ENCODE results near the gene SENP3. TPM values are rescaled to one million over a fixed set of nuclear protein-coding genes. Genes with fewer than 3 reads are reported as not detected.
A peak's percentile ranks its signal among the peaks of the same experiment; 100 is the strongest.

The SENP3 gene
- total RNA-seq, 3 donors from 2014 or later (not counting 1 experiment from before 2014, with no cell fraction given), result 36.9 to 42.3 (median 39.1) TPM

- peaks cover 44 to 62% of the 10 kb centered on the region in 2 donors for H3K4me1 Mint-ChIP-seq
- H3K4me3 Mint-ChIP-seq, result no peak overlapping the region
- ATAC-seq (no peak), DNase-seq (no peak)
- Histone ChIP-seq H3K9me3 (ENCODE audit: control insufficient read depth, insufficient read depth, low read length) (no peaks in the 10 kb centered on the region), H3K36me3 (ENCODE audit: control insufficient read depth, insufficient read depth, low read length) (peaks cover 2% of the 10 kb centered on the region), H3K27me3 (ENCODE audit: control insufficient read depth, insufficient read depth, low read length) (no peaks in the 10 kb centered on the region), H3K4me1 (ENCODE audit: control insufficient read depth, insufficient read depth, low read length) (peaks cover 64% of the 10 kb centered on the region), H3K4me3 (ENCODE audit: low read length) (no peak overlapping the region), H3K27ac (ENCODE audit: low read length) (no peak overlapping the region)
- H3K36me3 Mint-ChIP-seq, result no peaks in the 10 kb centered on the region
- no peak for TF ChIP-seq CTCF (IDR thresholded peaks at IDR 0.05)
- no peak overlapping the region for H3K27ac Mint-ChIP-seq
- intact Hi-C loops (cut with micrococcal nuclease), result no loop called here
- H3K9me3 Mint-ChIP-seq, result no peaks in the 10 kb centered on the region
- H3K27me3 Mint-ChIP-seq (ENCODE audit: low read depth in 2 of 2), result no peaks in the 10 kb centered on the region
- 95% methylated on average over 12 of the region's 12 CpGs for WGBS (ENCODE audit: insufficient coverage)
Measured at GRCh38 chr17:7556627-7557026, 5.1 kb upstream of the SENP3 start.

GRCh38 chr17:7557147-7557764 is 4.5 kb upstream of the SENP3 start:
- Histone ChIP-seq H3K4me1 (ENCODE audit: control insufficient read depth, insufficient read depth, low read length) (peaks cover 64% of the 10 kb centered on the region), H3K9me3 (ENCODE audit: control insufficient read depth, insufficient read depth, low read length) (no peaks in the 10 kb centered on the region), H3K4me3 (ENCODE audit: low read length) (no peak overlapping the region), H3K27me3 (ENCODE audit: control insufficient read depth, insufficient read depth, low read length) (no peaks in the 10 kb centered on the region), H3K27ac (ENCODE audit: low read length) (no peak overlapping the region), H3K36me3 (ENCODE audit: control insufficient read depth, insufficient read depth, low read length) (peaks cover 2% of the 10 kb centered on the region)
- Mint-ChIP-seq H3K9me3 (no peaks in the 10 kb centered on the region), H3K4me3 (no peak overlapping the region), H3K36me3 (no peaks in the 10 kb centered on the region), H3K27me3 (ENCODE audit: low read depth in 2 of 2) (no peaks in the 10 kb centered on the region), H3K4me1 (peaks cover 39 to 58% of the 10 kb centered on the region in 2 donors), H3K27ac (peak overlapping the region in 1 of 2 donors; percentile 33)
- intact Hi-C loops (cut with micrococcal nuclease), result no loop called here
- WGBS (ENCODE audit: insufficient coverage), result 87% methylated on average over 19 of the region's 19 CpGs
- ATAC-seq (no peak), DNase-seq (no peak)
- no peak for TF ChIP-seq CTCF (IDR thresholded peaks at IDR 0.05)

- intact Hi-C loops (cut with micrococcal nuclease), result loop anchor here (1.0 kb wide), 1 partner anchor 15 kb away; no protein-coding TSS in a partner anchor
- TF ChIP-seq CTCF (IDR thresholded peaks at IDR 0.05), result no peak
- H3K36me3 Mint-ChIP-seq, result no peaks in the 10 kb centered on the region
- no peaks in the 10 kb centered on the region for H3K9me3 Mint-ChIP-seq
- DNase-seq, result peak in 1 of 2 donors; percentile 28
- ATAC-seq, result no peak
- H3K4me1 Mint-ChIP-seq, result peaks cover 37 to 58% of the 10 kb centered on the region in 2 donors
- Histone ChIP-seq H3K9me3 (ENCODE audit: control insufficient read depth, insufficient read depth, low read length) (no peaks in the 10 kb centered on the region), H3K4me1 (ENCODE audit: control insufficient read depth, insufficient read depth, low read length) (peaks cover 64% of the 10 kb centered on the region), H3K27ac (ENCODE audit: low read length) (peak overlapping the region; percentile 67), H3K36me3 (ENCODE audit: control insufficient read depth, insufficient read depth, low read length) (peaks cover 2% of the 10 kb centered on the region), H3K27me3 (ENCODE audit: control insufficient read depth, insufficient read depth, low read length) (no peaks in the 10 kb centered on the region), H3K4me3 (ENCODE audit: low read length) (peak overlapping the region; percentile 33)
- WGBS (ENCODE audit: insufficient coverage), result 28% methylated on average over 21 of the region's 21 CpGs
- no peak overlapping the region for H3K4me3 Mint-ChIP-seq
- no peaks in the 10 kb centered on the region for H3K27me3 Mint-ChIP-seq (ENCODE audit: low read depth in 2 of 2)
- peak overlapping the region in 1 of 2 donors; percentile 75 for H3K27ac Mint-ChIP-seq
Measured at GRCh38 chr17:7557775-7558543, 3.8 kb upstream of the SENP3 start.
